Measurements from ENCODE around the gene ZNF823. TPM values are rescaled to one million over a fixed set of nuclear protein-coding genes. Genes with fewer than 3 reads are reported as not detected.

Gene ZNF823
- total and polyA plus RNA-seq, 9 of the 15 experiments (the other 6 are each of a cell fraction or from before 2014, with no cell fraction given): 4.0 to 13.4 (median 6.1) TPM

DNA sequence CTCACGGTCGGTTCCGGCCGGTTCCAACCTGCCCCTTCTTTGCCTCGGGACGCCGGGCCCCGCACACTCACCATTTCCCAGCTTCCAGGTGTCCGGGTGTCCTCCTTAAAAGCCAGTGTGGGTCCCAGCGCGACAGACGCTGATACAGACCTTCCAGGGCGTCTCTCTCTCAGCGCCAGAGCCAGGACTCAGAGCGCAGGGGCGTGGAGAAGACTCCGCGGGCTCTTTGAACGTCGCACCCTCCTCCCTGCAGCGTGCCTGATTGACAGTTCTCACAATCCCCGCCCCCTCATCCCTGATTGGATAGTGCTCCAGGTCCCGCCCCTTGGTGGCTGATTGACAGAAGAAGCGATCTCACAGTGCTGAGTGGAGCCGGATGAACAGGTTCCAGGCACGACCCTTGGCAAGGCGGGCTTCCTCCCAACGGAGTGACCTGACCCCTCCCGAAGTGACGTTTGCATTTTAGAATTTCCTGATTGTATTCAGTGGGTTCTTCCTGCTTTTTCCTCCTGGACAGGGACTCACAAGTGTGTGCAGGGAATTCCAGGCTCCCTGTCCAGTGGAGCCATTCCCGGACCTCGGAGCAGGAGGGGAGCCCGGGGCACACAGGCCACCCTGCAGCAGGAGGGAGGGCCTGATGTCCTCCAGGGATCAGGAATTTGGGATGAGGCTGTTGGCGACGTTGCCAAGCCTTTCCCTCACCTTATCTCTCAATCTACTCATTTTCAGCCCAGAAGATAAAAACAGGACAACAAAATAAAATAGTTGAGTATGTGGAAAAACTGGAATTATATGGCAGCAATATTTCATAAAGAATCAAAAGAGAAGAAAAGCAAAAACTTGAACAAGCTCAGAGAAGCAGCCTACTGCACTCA is at the start of gene ZNF823 (continued):
- TF ChIP-seq, protein P1, sequence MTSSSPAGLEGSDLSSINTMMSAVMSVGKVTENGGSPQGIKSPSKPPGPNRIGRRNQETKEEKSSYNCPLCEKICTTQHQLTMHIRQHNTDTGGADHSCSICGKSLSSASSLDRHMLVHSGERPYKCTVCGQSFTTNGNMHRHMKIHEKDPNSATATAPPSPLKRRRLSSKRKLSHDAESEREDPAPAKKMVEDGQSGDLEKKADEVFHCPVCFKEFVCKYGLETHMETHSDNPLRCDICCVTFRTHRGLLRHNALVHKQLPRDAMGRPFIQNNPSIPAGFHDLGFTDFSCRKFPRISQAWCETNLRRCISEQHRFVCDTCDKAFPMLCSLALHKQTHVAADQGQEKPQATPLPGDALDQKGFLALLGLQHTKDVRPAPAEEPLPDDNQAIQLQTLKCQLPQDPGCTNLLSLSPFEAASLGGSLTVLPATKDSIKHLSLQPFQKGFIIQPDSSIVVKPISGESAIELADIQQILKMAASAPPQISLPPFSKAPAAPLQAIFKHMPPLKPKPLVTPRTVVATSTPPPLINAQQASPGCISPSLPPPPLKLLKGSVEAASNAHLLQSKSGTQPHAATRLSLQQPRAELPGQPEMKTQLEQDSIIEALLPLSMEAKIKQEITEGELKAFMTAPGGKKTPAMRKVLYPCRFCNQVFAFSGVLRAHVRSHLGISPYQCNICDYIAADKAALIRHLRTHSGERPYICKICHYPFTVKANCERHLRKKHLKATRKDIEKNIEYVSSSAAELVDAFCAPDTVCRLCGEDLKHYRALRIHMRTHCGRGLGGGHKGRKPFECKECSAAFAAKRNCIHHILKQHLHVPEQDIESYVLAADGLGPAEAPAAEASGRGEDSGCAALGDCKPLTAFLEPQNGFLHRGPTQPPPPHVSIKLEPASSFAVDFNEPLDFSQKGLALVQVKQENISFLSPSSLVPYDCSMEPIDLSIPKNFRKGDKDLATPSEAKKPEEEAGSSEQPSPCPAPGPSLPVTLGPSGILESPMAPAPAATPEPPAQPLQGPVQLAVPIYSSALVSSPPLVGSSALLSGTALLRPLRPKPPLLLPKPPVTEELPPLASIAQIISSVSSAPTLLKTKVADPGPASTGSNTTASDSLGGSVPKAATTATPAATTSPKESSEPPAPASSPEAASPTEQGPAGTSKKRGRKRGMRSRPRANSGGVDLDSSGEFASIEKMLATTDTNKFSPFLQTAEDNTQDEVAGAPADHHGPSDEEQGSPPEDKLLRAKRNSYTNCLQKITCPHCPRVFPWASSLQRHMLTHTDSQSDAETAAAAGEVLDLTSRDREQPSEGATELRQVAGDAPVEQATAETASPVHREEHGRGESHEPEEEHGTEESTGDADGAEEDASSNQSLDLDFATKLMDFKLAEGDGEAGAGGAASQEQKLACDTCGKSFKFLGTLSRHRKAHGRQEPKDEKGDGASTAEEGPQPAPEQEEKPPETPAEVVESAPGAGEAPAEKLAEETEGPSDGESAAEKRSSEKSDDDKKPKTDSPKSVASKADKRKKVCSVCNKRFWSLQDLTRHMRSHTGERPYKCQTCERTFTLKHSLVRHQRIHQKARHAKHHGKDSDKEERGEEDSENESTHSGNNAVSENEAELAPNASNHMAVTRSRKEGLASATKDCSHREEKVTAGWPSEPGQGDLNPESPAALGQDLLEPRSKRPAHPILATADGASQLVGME (CRISPR knock-in tag; IDR thresholded peaks at IDR 0.05): no peak
- TF ChIP-seq ZNF561 (CRISPR knock-in tag; conservative IDR thresholded peaks at IDR 0.05): no peak
- TF ChIP-seq, protein P2, sequence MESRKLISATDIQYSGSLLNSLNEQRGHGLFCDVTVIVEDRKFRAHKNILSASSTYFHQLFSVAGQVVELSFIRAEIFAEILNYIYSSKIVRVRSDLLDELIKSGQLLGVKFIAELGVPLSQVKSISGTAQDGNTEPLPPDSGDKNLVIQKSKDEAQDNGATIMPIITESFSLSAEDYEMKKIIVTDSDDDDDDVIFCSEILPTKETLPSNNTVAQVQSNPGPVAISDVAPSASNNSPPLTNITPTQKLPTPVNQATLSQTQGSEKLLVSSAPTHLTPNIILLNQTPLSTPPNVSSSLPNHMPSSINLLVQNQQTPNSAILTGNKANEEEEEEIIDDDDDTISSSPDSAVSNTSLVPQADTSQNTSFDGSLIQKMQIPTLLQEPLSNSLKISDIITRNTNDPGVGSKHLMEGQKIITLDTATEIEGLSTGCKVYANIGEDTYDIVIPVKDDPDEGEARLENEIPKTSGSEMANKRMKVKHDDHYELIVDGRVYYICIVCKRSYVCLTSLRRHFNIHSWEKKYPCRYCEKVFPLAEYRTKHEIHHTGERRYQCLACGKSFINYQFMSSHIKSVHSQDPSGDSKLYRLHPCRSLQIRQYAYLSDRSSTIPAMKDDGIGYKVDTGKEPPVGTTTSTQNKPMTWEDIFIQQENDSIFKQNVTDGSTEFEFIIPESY (CRISPR knock-in tag; IDR thresholded peaks at IDR 0.05): 0 out of 2 replicates have a peak, but pooled peaks have one; percentile 4
- TF ChIP-seq, protein P3, sequence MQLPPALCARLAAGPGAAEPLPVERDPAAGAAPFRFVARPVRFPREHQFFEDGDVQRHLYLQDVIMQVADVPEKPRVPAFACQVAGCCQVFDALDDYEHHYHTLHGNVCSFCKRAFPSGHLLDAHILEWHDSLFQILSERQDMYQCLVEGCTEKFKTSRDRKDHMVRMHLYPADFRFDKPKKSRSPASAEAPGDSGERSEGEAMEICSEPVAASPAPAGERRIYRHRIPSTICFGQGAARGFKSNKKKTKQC (CRISPR knock-in tag; IDR thresholded peaks at IDR 0.05): no peak
- TF ChIP-seq GTF2F1 (IDR thresholded peaks at IDR 0.05; ENCODE audit: low read depth, low read length): no peak
- no peak for TF ChIP-seq ILF3 (IDR thresholded peaks at IDR 0.05; ENCODE audit: borderline replicate concordance)
- TF ChIP-seq, protein P4, sequence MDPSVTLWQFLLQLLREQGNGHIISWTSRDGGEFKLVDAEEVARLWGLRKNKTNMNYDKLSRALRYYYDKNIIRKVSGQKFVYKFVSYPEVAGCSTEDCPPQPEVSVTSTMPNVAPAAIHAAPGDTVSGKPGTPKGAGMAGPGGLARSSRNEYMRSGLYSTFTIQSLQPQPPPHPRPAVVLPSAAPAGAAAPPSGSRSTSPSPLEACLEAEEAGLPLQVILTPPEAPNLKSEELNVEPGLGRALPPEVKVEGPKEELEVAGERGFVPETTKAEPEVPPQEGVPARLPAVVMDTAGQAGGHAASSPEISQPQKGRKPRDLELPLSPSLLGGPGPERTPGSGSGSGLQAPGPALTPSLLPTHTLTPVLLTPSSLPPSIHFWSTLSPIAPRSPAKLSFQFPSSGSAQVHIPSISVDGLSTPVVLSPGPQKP (CRISPR knock-in tag; IDR thresholded peaks at IDR 0.05): no peak
- TF ChIP-seq, protein P5, sequence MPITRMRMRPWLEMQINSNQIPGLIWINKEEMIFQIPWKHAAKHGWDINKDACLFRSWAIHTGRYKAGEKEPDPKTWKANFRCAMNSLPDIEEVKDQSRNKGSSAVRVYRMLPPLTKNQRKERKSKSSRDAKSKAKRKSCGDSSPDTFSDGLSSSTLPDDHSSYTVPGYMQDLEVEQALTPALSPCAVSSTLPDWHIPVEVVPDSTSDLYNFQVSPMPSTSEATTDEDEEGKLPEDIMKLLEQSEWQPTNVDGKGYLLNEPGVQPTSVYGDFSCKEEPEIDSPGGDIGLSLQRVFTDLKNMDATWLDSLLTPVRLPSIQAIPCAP (CRISPR knock-in tag; IDR thresholded peaks at IDR 0.05; ENCODE audit: borderline replicate concordance): no peak
- no peak for TF ChIP-seq ZNF239 (CRISPR knock-in tag; IDR thresholded peaks at IDR 0.05)
- no peak for TF ChIP-seq SMAD4 (CRISPR knock-in tag; conservative IDR thresholded peaks at IDR 0.05)
- TF ChIP-seq, protein P6, sequence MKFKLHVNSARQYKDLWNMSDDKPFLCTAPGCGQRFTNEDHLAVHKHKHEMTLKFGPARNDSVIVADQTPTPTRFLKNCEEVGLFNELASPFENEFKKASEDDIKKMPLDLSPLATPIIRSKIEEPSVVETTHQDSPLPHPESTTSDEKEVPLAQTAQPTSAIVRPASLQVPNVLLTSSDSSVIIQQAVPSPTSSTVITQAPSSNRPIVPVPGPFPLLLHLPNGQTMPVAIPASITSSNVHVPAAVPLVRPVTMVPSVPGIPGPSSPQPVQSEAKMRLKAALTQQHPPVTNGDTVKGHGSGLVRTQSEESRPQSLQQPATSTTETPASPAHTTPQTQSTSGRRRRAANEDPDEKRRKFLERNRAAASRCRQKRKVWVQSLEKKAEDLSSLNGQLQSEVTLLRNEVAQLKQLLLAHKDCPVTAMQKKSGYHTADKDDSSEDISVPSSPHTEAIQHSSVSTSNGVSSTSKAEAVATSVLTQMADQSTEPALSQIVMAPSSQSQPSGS (CRISPR knock-in tag; IDR thresholded peaks at IDR 0.05): no peak
- no peak for TF ChIP-seq ZNF431 (CRISPR knock-in tag; IDR thresholded peaks at IDR 0.05)

Measured in K562 (cell line).